TTC549 (cell line): ENCODE measurements around the gene SULT1B1.

Experiments
- FAIRE-seq: peaks from 2 replicates; lab custom pipeline; 2012; peaks lifted over from hg19 to GRCh38; lab: Jason Lieb, UNC

Gene SULT1B1

DNA sequence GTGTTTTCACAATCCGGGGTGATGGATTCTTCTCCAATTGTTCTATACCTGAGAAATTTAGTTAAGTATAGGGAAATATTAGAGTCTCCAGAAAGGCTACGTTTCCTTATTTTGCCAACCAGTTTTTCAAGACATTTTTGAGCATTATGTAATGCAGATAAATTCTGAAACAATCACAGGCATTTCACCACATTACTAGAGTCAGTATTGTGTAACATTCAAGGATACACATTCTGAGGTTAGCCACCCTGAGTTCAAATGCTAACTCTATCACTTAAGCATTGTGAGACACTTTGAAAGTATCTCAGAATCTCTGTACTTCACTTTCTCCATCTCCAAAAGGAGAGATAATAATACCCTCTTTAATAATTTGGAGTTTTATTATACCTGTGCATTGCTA, 10.6 kb downstream of the SULT1B1 start:
- FAIRE-seq: no peak

DNA sequence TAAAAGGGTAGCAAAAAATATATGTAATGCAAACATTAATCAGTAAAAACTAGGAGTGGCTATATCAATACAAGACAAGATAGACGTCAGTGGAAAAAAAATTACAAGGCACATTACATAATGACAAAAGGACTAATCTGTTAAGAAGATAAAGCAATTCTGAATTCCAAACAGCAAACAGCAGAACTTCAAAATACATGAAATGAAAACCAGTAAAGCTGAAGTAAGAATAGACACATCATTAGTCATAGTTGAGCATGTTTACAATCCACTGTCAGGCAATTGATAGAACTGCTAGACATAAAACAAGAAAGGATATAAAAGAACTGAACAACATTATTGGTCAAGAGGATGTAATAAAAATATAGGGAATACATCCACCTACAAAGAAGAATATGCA, 12.2 kb downstream of the SULT1B1 start:
- FAIRE-seq: no peak

DNA sequence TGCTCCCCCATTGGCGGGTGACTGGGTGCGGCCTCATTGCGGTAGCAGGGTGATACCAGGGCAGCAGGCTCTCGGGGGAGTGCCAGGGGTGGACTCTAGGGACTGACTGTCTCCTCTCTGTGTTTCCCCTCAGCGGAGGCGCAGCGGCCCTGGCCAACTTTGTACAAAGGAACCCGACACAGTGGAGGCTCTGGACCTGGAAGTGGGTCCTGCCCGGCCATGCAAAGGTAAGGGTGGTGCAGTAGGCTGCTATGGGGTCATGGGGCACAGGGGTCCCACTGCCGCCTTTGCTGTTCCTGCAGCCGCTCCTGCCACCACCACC, 16.3 kb downstream of the SULT1B1 start:
- no peak for FAIRE-seq

DNA sequence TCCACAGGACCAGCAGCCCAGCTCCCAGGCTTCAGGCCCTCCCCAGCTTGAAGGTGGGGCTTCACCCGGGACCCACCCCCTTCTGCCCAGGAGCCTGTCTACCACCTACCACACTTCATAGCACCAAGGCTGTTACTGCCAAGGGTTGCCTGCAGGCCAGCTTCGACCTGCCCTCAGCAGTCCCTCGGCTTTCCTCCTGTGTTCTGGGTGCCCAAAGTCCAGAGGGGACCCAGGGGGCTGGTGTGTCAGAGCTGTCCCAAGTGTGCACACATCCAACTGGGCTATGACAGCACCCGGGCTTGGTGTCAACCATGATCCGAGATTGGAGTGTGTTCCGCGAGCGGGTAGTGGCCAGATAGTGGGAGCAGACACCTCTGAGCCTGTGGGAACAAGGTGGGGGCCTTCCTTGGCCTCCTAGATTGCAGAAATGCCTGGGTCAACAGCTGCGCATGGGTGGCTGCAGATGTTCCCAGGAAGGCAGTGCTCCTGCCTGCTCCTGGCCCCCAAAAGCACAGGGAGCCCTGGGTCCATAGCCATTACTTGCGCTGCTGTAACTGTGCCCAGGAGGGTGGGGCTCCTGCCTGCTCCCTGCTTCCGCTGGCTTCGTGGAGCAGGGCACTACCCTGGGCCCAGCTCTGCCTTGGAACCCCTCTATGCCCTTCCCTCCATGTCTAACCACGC, 16.8 kb downstream of the SULT1B1 start:
- FAIRE-seq: no peak

DNA sequence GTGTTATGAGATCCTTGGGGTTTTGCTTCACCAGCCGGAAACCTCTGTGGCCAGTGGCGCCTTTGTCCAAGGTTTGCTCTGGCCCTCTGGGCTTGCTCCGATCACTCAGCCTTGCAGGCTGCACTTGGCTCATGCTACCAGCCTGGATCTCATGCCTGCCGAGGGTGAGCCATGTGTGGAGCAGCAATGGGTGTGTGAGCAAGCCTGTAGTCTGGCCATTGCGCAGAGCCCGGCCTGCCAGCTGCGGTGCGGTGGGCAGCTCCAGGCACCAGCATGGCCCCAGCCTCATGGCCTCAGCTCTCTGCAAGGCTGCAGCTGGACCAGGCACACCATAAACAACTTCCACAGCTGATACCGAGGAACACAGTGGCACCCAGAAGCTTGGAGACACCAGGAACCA, 17.8 kb downstream of the SULT1B1 start:
- no peak for FAIRE-seq

DNA sequence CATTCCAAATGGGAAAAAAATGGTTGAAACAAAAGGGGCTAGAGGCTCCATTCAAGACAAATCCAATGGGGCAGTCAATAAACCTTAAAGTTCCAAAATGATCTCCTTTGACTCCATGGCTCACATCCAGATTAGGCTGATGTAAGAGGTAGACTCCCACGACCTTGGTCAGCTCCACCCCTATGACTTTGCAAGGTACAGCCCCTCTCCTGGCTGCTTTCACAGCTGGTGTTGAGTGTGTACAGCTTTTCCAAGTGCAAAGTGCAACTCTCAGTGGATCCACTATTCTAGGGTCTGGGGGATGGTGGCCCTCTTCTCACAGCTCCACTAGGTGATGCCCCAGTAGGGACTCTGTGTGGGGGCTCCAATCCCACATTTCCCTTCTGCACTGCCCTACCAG, 21.5 kb downstream of the SULT1B1 start:
- no peak for FAIRE-seq

DNA sequence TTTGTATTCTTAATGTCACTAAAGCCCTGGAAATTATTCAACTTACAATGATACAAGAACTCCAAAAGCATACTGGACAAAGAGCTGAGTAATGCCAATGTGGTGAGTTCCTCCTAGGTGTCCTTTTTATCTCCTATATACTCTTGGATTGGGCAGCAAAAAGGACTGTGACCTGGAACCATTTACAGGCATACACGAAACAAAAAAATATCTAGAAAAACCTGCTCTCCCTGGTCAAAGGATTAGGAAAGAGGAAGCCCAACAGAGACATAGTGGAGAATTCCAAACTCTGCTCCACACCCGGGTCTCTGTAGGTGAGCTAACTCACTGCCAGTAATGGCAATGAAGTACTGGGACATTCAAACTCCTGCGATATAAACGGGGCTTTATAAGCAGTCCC, 25.3 kb downstream of the SULT1B1 start:
- FAIRE-seq: no peak

DNA sequence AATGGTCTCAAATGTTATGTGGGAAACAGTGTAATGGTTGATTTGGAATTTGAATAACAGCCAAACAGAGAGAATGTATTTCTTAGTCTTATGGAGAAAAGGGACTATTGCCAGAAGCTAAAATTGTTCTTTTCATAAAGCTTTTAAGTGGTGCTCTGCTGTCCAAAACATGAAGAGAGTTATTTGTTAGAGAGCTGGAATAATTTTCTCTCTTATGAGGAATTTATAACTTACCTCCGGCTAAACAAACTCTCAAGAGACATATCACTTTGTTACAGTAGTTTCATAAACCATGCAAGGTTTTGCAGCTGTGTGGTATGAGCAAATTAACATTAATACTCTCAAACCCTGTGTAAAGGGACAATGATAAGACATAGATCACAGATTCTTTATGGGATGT, 28.6 kb downstream of the SULT1B1 start:
- no peak for FAIRE-seq

DNA sequence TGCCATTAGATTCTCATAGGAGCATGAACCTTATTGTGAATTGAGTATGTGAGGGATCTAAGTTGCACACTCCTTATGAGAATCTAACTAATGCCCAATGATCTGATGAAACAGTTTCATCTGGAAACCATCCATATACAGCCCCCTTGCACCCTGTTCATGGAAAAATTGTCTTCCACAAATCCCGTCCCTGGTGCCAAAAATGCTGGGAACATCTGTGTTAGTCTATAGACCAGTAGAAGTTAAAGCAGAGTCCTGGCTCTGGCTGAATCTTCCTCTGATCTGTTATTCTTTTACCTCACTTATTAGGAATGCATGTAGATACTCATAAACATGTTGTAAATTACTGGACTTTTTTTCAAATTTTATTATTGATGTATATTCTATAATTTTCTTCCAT, 29.2 kb downstream of the SULT1B1 start:
- FAIRE-seq: no peak

DNA sequence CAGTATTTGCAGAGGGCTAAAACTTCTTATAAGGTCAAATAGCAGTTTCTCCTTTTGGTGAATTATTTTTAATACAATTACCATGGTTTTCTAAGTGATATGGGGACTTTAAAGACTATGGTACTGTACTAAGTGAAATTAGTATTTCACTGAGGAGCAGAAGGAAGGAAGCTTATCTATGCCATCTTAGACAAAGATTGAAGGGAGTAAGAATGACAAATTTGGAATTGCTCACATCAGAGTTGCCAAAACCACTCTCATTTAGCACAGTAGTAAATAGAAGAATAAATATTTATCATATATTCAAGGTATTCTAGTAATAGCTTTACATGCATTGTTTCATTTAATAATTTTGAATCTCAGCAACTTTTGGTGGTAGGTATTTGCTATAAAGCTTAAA, 30.4 kb downstream of the SULT1B1 start:
- FAIRE-seq: no peak

DNA sequence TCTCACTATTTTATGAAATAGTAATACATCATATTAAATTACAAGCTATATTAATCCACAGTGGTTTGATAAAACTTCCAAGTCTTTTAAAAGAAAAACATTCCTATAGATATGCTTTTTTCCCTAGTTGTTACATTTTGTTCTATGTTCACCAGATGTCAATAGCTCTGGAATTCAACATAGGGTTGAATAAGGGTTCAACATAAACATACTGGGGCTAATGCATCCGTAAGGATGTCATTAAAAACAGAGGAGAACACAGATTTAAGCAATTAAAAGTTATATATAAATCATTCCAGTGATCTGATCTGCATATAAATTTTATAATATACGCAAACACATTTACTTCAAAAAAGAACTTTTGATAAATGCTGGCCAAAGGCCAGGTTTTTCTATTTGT, 32.5 kb downstream of the SULT1B1 start:
- no peak for FAIRE-seq

DNA sequence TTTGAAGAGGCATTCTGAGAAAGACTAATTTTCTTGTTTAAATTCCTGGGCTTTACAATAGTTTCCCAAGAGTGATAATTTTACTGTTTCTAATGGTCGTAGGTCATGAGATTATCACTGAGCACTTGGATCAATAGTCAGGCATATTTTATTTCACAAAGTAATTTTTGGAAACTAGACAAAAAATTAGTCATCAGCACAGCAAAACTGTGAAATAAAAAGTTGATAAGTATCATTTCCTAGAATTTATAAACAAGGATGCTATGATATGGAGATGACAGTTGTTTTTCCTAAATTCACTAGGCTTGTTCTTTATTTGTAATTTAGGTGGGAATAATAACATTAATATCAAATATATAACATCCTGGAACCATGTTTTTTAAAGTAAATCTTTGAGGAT, 33.0 kb downstream of the SULT1B1 start:
- no peak for FAIRE-seq

DNA sequence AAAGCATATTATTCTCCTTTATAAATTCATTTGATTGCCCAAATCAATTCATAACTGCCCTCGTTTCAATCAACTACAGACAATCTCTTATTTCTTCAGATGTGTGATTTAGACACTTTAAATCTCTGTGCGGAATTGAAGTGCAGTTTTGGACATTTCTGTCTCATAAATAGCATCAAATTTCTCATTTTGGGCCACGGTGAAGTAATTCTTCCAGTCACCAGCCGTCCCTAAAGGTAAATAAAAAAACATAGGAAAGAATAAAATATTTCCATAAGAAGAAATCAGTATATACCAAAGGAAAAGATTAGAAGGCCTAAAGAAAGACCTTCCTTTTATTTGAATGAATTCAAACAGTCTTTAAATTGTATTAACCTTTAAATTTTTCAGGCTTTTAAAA, 33.4 kb downstream of the SULT1B1 start:
- no peak for FAIRE-seq

DNA sequence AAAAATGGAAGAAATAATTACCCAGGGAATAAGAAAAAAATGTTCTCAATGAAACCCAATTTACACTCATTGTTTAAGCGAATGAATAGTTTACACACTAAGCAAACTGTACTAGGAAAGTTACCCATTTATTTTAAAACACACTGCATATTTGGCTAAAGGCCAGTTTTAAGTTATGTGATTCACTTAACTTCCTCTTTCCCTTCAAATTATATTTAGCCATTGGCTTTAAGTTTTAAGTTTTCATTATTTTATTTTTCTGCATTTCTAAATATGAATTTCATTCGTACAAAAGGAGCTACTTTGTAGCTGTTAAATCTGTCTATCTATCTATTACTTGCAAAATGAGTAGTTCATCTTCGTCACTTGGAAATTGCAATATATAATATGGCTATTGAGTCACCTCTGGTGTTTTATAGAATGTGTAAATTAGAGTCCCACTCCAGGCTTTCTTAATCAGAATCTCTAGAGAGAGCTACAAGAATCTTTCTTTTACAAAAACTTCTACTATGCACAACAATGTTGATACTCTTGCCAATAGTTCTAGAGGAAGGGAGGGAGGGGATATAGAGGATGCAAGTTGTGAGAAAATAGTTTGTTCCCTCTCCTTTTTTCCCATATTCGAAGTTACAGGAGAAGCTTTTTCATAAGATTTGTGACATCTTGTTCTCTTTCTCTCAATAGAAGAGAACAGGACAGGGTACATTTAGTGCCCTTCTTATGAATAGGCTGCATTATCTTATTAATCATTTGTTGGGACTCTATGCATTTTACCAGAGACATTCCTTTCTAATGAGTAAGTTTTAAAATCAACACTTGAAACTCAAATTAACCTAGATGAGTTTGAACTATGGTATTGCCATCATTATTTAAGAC, 41.8 kb downstream of the SULT1B1 start:
- FAIRE-seq: no peak

DNA sequence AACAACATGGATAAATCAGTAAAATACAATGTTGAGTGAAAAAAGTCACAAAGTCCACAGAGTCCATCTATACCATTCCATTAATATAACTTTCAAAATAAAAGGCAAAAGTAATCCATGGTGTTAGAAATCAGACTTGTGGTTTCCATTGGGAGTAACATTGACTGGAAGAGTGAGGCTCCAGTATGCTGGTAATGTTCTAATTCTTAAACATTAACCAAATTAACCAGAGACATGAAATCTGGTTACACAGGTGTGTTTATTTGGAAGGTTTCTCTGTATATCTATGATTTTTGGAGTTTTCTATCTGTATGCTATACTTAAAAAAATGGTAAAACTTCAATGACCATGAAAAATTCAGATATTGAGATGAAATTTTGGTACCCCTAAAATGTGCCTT, 42.6 kb downstream of the SULT1B1 start:
- no peak for FAIRE-seq

DNA sequence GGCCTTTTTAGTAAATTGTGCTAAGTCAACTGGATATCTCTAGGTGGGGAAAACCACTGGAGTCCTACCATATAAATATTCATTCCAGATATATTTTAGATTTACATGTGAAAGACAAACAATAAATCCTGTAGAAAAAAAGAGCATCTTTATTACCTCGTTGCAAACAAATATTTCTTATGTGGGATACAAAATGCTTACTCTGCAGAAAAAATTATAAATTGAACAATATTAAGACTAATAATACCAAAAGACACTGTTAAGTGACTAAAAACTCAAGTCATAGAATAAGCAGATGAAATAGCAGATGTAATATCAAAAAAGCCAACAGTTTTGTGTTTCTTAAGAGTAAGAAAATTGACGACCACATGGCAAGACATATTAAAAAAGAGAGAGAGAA, 43.8 kb downstream of the SULT1B1 start:
- FAIRE-seq: no peak

DNA sequence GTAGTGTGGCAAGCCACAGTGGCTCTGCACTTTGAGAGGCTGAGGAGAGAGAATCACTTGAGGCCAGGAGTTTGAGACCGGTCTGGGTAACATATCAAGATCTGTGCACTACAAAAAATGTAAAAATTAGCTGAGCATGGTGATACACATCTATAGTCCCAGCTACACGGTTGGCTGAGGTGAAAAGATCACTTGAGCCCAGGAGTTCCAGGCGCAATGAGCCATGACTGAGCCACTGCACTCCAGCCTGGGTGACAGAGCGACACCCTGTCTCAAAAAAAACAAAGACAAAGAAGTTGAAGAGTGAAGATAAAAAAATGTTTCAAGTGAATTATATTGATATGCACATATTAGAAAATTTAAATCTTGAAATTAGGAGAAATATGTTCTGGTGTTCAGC, 46.3 kb downstream of the SULT1B1 start:
- FAIRE-seq: no peak

DNA sequence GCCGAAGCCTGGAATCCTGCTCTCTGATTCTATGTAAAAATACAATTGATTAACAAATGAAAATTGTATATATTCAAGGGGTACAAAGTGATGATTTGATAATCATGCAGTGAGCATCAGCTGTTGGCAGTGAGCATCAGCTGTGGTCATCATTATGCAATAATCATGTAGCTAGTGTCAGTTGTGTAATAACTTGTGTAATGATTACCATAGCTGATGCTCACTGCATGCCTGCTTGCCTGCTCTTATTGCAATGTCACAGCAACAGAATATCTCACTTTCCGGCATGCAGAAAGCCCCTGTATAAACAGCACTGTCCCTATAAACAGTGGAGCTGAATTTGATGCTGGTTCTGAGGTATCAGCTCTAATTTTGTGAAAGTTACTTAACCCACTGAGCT, 46.8 kb downstream of the SULT1B1 start:
- FAIRE-seq: no peak

DNA sequence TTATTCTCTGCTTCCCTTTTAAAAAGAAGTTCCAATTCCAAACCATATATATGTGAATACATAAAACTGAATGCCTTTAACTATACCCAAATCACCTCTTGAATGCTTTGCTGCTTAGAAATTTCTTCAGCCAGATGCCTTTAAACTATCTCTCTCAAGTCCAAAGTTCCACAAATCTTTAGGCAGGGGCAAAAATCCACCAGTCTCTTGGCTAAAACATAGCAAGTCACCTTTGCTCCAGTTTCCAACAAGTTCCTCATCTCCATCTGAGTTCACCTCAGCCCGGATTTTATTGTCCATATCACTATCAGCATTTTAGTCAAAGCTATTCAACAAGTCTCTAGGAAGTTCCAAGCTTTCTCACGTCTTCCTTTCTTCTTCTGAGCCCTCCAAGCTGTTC, 49.8 kb downstream of the SULT1B1 start:
- FAIRE-seq: no peak

DNA sequence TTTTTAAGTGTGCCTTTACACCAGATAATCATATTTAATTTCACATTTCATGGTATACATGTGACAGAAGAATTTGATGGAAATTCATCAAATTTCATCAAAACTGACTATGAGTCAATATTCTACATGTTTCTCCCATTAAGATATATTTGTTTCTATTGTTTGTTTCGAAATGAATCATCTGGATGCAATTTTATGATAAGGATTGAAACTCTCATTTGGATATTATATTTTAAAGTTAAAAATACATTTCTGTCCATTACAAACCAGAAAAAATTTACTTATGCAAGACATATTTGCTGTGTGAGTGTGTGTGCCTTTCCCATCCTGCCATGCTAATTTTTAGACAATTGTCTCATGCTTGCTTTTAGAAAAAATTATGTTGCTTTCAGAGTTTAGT, 52.2 kb downstream of the SULT1B1 start:
- no peak for FAIRE-seq

DNA sequence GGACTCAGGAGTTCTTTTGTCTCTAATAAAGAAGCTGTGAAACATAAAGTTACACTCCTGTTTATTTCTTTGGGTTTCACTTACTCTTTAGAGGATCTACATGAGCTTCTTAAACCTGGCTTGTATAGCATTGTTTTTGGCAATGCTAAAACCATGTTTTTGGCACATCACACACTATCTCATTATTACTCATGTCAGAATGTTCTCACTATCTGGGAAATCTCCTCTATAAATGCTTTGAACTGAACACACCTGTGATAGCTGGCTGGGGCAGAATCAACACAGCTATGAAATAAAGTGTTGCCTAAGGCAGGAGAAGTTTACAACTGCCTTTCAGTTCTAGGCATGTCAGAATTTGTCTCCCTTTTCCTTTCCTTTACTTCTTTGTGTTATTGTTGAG, 52.6 kb downstream of the SULT1B1 start:
- no peak for FAIRE-seq

DNA sequence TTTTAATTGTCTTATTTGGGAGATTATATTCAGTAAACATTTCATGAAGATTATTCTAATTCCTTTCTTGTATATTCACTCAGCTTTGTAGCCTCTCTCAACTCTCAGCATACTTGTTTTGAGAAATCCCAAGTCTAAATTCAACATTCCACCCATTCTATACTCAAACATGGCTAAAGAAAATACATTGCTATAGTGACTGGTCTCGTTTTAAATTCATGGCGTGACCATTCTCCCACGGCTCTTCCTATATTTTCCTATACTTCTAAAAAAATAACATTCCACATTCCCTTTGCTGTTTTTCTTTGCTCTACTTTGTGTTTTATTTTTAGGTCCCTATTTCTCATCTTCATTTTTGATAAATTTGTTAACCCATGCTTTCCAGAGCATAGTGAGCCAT, 58.2 kb downstream of the SULT1B1 start:
- no peak for FAIRE-seq

DNA sequence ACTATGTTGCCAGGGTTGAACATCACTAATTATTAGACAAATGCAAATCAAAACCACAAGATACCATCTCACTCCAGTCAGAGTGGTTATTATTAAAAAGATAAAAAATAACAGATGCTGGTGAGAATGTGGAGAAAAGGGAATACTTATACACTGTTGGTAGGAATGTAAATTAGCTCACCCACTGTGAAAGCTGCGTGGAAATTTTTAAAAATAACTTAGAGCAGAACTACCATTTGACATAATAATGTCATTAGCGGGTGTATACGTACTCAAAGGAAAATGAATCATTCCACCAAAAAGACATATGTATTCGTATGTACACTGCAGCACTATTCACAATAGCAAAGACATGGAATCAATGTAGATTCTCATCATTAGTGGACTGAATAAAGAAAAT, 58.7 kb downstream of the SULT1B1 start:
- no peak for FAIRE-seq

DNA sequence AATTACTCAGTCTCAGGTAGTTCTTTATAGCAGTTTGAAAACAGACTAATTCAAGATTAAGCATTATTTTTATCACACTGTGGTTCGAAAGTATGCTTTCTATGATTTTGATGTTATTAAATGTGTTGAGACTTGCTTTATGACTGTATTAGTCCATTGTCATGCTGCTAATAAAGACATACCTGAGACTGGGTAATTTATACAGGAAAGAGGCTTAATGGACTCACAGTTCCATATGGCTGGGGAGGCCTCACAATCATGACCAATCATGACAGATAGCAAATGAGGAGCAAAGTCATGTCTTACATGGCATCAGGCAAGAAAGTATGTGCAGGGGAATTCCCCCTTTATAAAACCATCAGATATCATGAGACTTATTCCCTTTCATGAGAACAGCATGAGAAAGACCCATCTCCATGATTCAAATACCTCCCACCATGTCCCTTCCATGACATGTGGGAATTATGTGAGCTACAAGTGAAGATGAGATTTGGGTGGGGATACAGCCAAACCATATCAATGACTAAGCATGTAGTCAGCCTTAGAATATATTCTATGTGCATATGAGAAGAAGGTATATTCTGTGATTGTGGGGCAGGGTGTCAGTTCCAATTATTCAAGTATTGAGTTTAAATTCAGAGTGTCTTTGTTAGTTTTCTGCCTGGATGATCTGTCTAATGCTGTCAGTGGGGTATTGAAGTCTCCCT, 62.7 kb downstream of the SULT1B1 start:
- FAIRE-seq: no peak
